Naive thymus-derived CD4-positive, alpha-beta T cell (primary cell): ENCODE results near the gene ECM1. TPM values are rescaled to one million over a fixed set of nuclear protein-coding genes. Genes with fewer than 3 reads are reported as not detected.

Source experiments
- ATAC-seq: fragments of 150-1000 bp; cut with Tn5 transposase; 2 replicates; pipeline ENCODE4 v1.10.0; 2021; ENCODE audit warnings: mild to moderate bottlenecking, moderate library complexity
- CTCF ChIA-PET: fragments of 350-600 bp; sonication (Branson Sonifier 250); formaldehyde crosslinking; loops from one replicate; lab custom pipeline; 2021; ENCODE audit warnings: antibody characterized with exemption; lab: Charles Lee
- POLR2A ChIA-PET: fragments of 350-600 bp; sonication (Branson Sonifier 250); formaldehyde crosslinking; loops from one replicate; lab custom pipeline; 2021; ENCODE audit warnings: antibody characterized with exemption, inconsistent platforms; lab: Charles Lee
- DNase-seq, 9 donors: peaks; one replicate each; pipeline versions ENCODE4 v3.0.0 to v3.0.0-alpha.2; 2020 to 2022; ENCODE audit warnings: mixed read lengths in 1 of 9
- H3K27ac ChIP-seq: one replicate; pipeline ENCODE4 v1.7.0; 2013; ENCODE audit warnings: mild to moderate bottlenecking, low read depth, low read length, moderate library complexity
- H3K27me3 ChIP-seq, 2 donors: one replicate each; pipeline ENCODE4 v1.7.0; 2013; ENCODE audit warnings: low read length in 2 of 2, mild to moderate bottlenecking in 2 of 2, moderate library complexity in 2 of 2; ENCODE audit not compliant: control insufficient read depth in 2 of 2, insufficient read depth in 2 of 2
- H3K36me3 ChIP-seq, 3 experiments: 1 replicate in 2 of 3; 2 replicates in 1 of 3; pipeline ENCODE4 v1.7.0; 2013; ENCODE audit warnings: low read length in 3 of 3, mild to moderate bottlenecking in 3 of 3, moderate library complexity in 1 of 3; ENCODE audit not compliant: insufficient read depth in 3 of 3, control insufficient read depth in 2 of 3
- H3K4me1 ChIP-seq, 2 donors: one replicate each; pipeline ENCODE4 v1.7.0; 2013; ENCODE audit warnings: low read length in 2 of 2, mild to moderate bottlenecking in 2 of 2, moderate library complexity in 1 of 2; ENCODE audit not compliant: control insufficient read depth in 2 of 2, insufficient read depth in 2 of 2
- H3K4me3 ChIP-seq: 2 replicates; pipeline ENCODE4 v1.7.0; 2013; ENCODE audit warnings: mild to moderate bottlenecking, low read length
- H3K9me3 ChIP-seq, 3 experiments: 1 replicate in 2 of 3; 2 replicates in 1 of 3; pipeline ENCODE4 v1.7.0; 2013; ENCODE audit warnings: low read length in 3 of 3; ENCODE audit not compliant: control insufficient read depth in 2 of 3
- H3K27ac Mint-ChIP-seq, 9 donors: one replicate each; pipeline ENCODE4 v1.8.0; 2020 to 2022; ENCODE audit warnings: mixed read lengths in 9 of 9, mild to moderate bottlenecking in 8 of 9, moderate library complexity in 5 of 9, inconsistent platforms in 2 of 9
- H3K27me3 Mint-ChIP-seq, 5 donors: one replicate each; pipeline ENCODE4 v1.8.0; 2021 to 2022; ENCODE audit warnings: mixed read lengths in 5 of 5, mild to moderate bottlenecking in 1 of 5
- H3K36me3 Mint-ChIP-seq, 5 donors: one replicate each; pipeline ENCODE4 v1.8.0; 2020 to 2022; ENCODE audit warnings: mixed read lengths in 5 of 5, mild to moderate bottlenecking in 3 of 5, inconsistent platforms in 1 of 5
- H3K4me1 Mint-ChIP-seq, 7 donors: one replicate each; pipeline ENCODE4 v1.8.0; 2020 to 2022; ENCODE audit warnings: mixed read lengths in 7 of 7, mild to moderate bottlenecking in 3 of 7, inconsistent platforms in 1 of 7
- H3K4me3 Mint-ChIP-seq, 10 donors: one replicate each; pipeline ENCODE4 v1.8.0; 2020 to 2022; ENCODE audit warnings: mild to moderate bottlenecking in 10 of 10, mixed read lengths in 10 of 10, moderate library complexity in 6 of 10, inconsistent platforms in 2 of 10
- H3K9me3 Mint-ChIP-seq, 11 donors: one replicate each; pipeline ENCODE4 v1.8.0; 2020 to 2022; ENCODE audit warnings: mixed read lengths in 11 of 11, mild to moderate bottlenecking in 4 of 11, inconsistent platforms in 1 of 11, moderate library complexity in 1 of 11
- intact Hi-C, 2 donors: fragments of 100-400 bp; cut with micrococcal nuclease; formaldehyde crosslinking; loops; one replicate each; pipeline ENCODE4 v1.15.1; 2023
- polyA plus RNA-seq, 2 donors: library from polyadenylated mRNA; unstranded; fragments of 300-500 nt; fragmentation: Illumina TruSeq; gene quantifications; one replicate each; pipeline ENCODE4 v1.2.3, GENCODE V29; 2021
- total RNA-seq, 6 experiments: library from RNA in 5 of 6; stranded (reverse) in 5 of 6; gene quantifications; 1 replicate in 5 of 6; 2 replicates in 1 of 6; pipeline ENCODE4 v1.2.3 and lab custom pipeline; 2021 to 2026

Gene ECM1
- total and polyA plus RNA-seq, 7 experiments from 2014 or later: 0.29 to 2.4 (median 1.4) TPM; not detected in 2

GRCh38 chr1:150552911-150553289 is 45.0 kb downstream of the ECM1 start:
- H3K27ac Mint-ChIP-seq: peak overlapping the region in 1 of 9 donors; percentile 33

GRCh38 chr1:150553392-150554085 is 45.6 kb downstream of the ECM1 start:
- intact Hi-C loops: no loop called here
- peaks cover 0 to 5% of the 10 kb centered on the region in 2 donors for H3K4me1 ChIP-seq
- no peaks in the 10 kb centered on the region for H3K27me3 ChIP-seq
- Mint-ChIP-seq H3K36me3 (peaks cover 0 to 6% (median 0%) of the 10 kb centered on the region in 5 donors), H3K27ac (peak overlapping the region in 2 of 9 donors; percentile 13 to 15), H3K27me3 (peaks cover 4 to 8% (median 5%) of the 10 kb centered on the region in 5 donors), H3K4me1 (peaks cover 6 to 29% (median 20%) of the 10 kb centered on the region in 7 donors), H3K4me3 (no peak overlapping the region), H3K9me3 (peaks cover 0 to 2% (median 0%) of the 10 kb centered on the region in 11 donors)
- no peaks in the 10 kb centered on the region for H3K9me3 ChIP-seq
- H3K27ac ChIP-seq: no peak overlapping the region
- ChIA-PET POLR2A (no interaction called here), CTCF (no interaction called here)
- peaks cover 0 to 5% (median 0%) of the 10 kb centered on the region in 3 experiments for H3K36me3 ChIP-seq
- DNase-seq: no peak
- no peak for ATAC-seq
- no peak overlapping the region for H3K4me3 ChIP-seq

More at GRCh38 chr1:150552911-150553289, 45.0 kb downstream of the ECM1 start:
- intact Hi-C loops: no loop called here
- H3K27ac ChIP-seq: no peak overlapping the region
- DNase-seq: no peak
- H3K4me3 Mint-ChIP-seq: peak overlapping the region in 2 of 10 donors; percentile 31 to 55
- H3K36me3 Mint-ChIP-seq: peaks cover 0 to 6% (median 0%) of the 10 kb centered on the region in 5 donors
- POLR2A ChIA-PET: interaction anchor here (1.1 kb wide), 1 partner anchor 13 kb away, joined by 3 read pairs; no protein-coding TSS in a partner anchor
- peaks cover 6 to 32% (median 23%) of the 10 kb centered on the region in 7 donors for H3K4me1 Mint-ChIP-seq
- H3K4me3 ChIP-seq: no peak overlapping the region
- peaks cover 0 to 5% of the 10 kb centered on the region in 2 donors for H3K4me1 ChIP-seq
- H3K9me3 Mint-ChIP-seq: peaks cover 0 to 2% (median 0%) of the 10 kb centered on the region in 11 donors
- no peaks in the 10 kb centered on the region for H3K27me3 ChIP-seq
- peaks cover 6 to 12% (median 8%) of the 10 kb centered on the region in 5 donors for H3K27me3 Mint-ChIP-seq
- H3K36me3 ChIP-seq: peaks cover 0 to 5% (median 0%) of the 10 kb centered on the region in 3 experiments
- ATAC-seq: no peak
- CTCF ChIA-PET: no interaction called here
- H3K9me3 ChIP-seq: no peaks in the 10 kb centered on the region

- no peak for DNase-seq
- no peak overlapping the region for H3K4me3 ChIP-seq
- no peak overlapping the region for H3K4me3 Mint-ChIP-seq
- H3K27ac Mint-ChIP-seq: peak overlapping the region in 2 of 9 donors; percentile 14 to 15
- peaks cover 6 to 29% (median 19%) of the 10 kb centered on the region in 7 donors for H3K4me1 Mint-ChIP-seq
- no peaks in the 10 kb centered on the region for H3K9me3 ChIP-seq
- H3K36me3 Mint-ChIP-seq: peaks cover 0 to 6% (median 0%) of the 10 kb centered on the region in 5 donors
- intact Hi-C loops: no loop called here
- peaks cover 0 to 5% (median 0%) of the 10 kb centered on the region in 3 experiments for H3K36me3 ChIP-seq
- no peak overlapping the region for H3K27ac ChIP-seq
- ChIA-PET POLR2A (no interaction called here), CTCF (no interaction called here)
- peaks cover 4 to 8% (median 4%) of the 10 kb centered on the region in 5 donors for H3K27me3 Mint-ChIP-seq
- H3K27me3 ChIP-seq: no peaks in the 10 kb centered on the region
- ATAC-seq: no peak
- H3K9me3 Mint-ChIP-seq: peaks cover 0 to 2% (median 0%) of the 10 kb centered on the region in 11 donors
- peaks cover 0 to 5% of the 10 kb centered on the region in 2 donors for H3K4me1 ChIP-seq
These were observed 46.2 kb downstream of the ECM1 start for GRCh38 chr1:150554086-150554452.

- no peaks in the 10 kb centered on the region for H3K27me3 ChIP-seq
- no peak for ATAC-seq
- no peak overlapping the region for H3K27ac ChIP-seq
- Mint-ChIP-seq H3K4me3 (no peak overlapping the region), H3K27me3 (peaks cover 0 to 2% (median 0%) of the 10 kb centered on the region in 5 donors), H3K4me1 (peaks cover 9 to 33% (median 25%) of the 10 kb centered on the region in 7 donors), H3K36me3 (peaks cover 0 to 6% (median 0%) of the 10 kb centered on the region in 5 donors), H3K9me3 (no peaks in the 10 kb centered on the region), H3K27ac (peak overlapping the region in 3 of 9 donors; percentile 4 to 29 (median 8))
- H3K4me3 ChIP-seq: no peak overlapping the region
- POLR2A ChIA-PET: no interaction called here
- peaks cover 5 to 10% of the 10 kb centered on the region in 2 donors for H3K4me1 ChIP-seq
- H3K9me3 ChIP-seq: no peaks in the 10 kb centered on the region
- intact Hi-C loops: no loop called here
- CTCF ChIA-PET: interaction anchor here (0.6 kb wide), 1 partner anchor 87 kb away, joined by 3 read pairs; no protein-coding TSS in a partner anchor
- no peak for DNase-seq
- H3K36me3 ChIP-seq: peaks cover 0 to 5% (median 0%) of the 10 kb centered on the region in 3 experiments
These were observed 47.5 kb downstream of the ECM1 start for GRCh38 chr1:150555198-150555970.

- no peak overlapping the region for H3K4me3 Mint-ChIP-seq
- ATAC-seq: no peak
- H3K4me1 ChIP-seq: peaks cover 9 to 10% of the 10 kb centered on the region in 2 donors
- no peaks in the 10 kb centered on the region for H3K9me3 ChIP-seq
- POLR2A ChIA-PET: interaction anchor here (0.8 to 1.8 kb wide), 2 partner anchors 21 to 73 kb away, joined by 3 to 7 read pairs; partner anchors contain the start of gene ENSA
- peak overlapping the region in 1 of 9 donors; percentile 67 for H3K27ac Mint-ChIP-seq
- CTCF ChIA-PET: interaction anchor here (0.6 to 13.2 kb wide), 3 partner anchors 17 to 87 kb away, joined by 3 to 272 read pairs (median 6); no protein-coding TSS in a partner anchor
- H3K36me3 ChIP-seq: peaks cover 0 to 5% (median 0%) of the 10 kb centered on the region in 3 experiments
- intact Hi-C loops: no loop called here
- no peak for DNase-seq
- H3K9me3 Mint-ChIP-seq: no peaks in the 10 kb centered on the region
- no peaks in the 10 kb centered on the region for H3K27me3 ChIP-seq
- H3K4me3 ChIP-seq: no peak overlapping the region
- no peak overlapping the region for H3K27ac ChIP-seq
- H3K36me3 Mint-ChIP-seq: peaks cover 0 to 6% (median 0%) of the 10 kb centered on the region in 5 donors
- no peaks in the 10 kb centered on the region for H3K27me3 Mint-ChIP-seq
- peaks cover 12 to 34% (median 28%) of the 10 kb centered on the region in 7 donors for H3K4me1 Mint-ChIP-seq
These were observed 48.3 kb downstream of the ECM1 start for GRCh38 chr1:150555971-150556865.
